Gastrocnemius medialis (tissue), 4 donors: ENCODE measurements around the gene PPIC.

Experiments used
- POLR2A ChIP-seq, 2 donors: fragments of 450-650 bp; IDR thresholded peaks; one replicate each; pipeline ENCODE4 v1.6.1; 2017; ENCODE audit warnings: antibody characterized with exemption in 2 of 2, mild to moderate bottlenecking in 2 of 2, moderate library complexity in 2 of 2
- TF ChIP-seq, protein P1 (sequence below), 5 experiments: fragments of 450-650 bp in 3 of 5; fragments of 200-600 bp in 2 of 5; sonication (generic) in 2 of 5; IDR thresholded peaks in 4 of 5; conservative IDR thresholded peaks in 1 of 5; 1 replicate in 4 of 5; 2 replicates in 1 of 5; pipeline ENCODE4 v1.5.1; 2016 to 2019; ENCODE audit warnings: antibody characterized with exemption in 5 of 5, mild to moderate bottlenecking in 3 of 5, moderate library complexity in 3 of 5

DNA sequence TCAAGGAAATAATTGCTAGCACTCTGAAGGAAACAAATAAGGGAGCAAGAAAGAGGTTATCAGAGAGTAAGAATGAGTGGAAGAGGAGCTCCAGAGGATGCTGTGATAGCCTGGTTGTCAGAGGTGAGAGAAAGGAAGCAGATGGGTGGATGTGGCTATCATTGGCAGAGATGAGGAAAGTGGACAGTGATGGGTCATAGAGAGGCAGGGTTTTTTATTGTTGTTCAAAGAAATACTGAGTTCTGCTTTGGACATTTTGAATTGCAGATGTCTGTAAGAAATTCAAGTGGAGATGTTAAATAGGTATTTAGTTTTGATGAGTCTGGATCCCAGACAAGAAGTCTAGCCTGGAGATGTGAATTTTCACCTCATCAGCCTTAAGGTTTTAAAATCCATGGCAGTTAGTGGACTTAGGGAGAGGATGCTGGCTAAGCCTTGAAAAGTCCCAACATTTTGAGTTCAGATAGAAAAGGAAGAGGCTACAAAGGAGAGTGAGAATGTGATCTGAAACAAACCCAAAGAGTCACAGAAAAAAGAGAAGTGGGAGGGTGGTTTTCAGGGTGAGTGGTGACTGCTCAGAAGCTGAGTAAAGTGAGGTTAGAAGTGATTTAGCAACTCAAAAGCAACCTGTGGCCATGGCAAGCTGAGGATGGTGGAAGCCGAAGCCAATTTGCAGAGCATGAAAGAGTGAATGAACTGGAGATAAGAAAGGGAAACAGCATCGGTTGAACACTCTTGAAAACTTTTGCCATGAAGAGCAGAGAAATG is 50.4 kb downstream of the PPIC start:
- TF ChIP-seq, protein P1, sequence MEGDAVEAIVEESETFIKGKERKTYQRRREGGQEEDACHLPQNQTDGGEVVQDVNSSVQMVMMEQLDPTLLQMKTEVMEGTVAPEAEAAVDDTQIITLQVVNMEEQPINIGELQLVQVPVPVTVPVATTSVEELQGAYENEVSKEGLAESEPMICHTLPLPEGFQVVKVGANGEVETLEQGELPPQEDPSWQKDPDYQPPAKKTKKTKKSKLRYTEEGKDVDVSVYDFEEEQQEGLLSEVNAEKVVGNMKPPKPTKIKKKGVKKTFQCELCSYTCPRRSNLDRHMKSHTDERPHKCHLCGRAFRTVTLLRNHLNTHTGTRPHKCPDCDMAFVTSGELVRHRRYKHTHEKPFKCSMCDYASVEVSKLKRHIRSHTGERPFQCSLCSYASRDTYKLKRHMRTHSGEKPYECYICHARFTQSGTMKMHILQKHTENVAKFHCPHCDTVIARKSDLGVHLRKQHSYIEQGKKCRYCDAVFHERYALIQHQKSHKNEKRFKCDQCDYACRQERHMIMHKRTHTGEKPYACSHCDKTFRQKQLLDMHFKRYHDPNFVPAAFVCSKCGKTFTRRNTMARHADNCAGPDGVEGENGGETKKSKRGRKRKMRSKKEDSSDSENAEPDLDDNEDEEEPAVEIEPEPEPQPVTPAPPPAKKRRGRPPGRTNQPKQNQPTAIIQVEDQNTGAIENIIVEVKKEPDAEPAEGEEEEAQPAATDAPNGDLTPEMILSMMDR (IDR thresholded peaks at IDR 0.05 in 4 of 5, conservative IDR thresholded peaks at IDR 0.05 in 1 of 5): no peak
- no peak for TF ChIP-seq POLR2A (IDR thresholded peaks at IDR 0.05)
